Keratinocyte (primary cell): Measurements from ENCODE around the gene RTP1. TPM values are rescaled to one million over a fixed set of nuclear protein-coding genes. Genes with fewer than 3 reads are reported as not detected.

Experiments used
- DNase-seq: peaks from one replicate; pipeline ENCODE4 v3.0.0-alpha.2; 2011; ENCODE audit warnings: low read depth, missing footprints, low spot score
- FAIRE-seq: peaks from 2 replicates; lab custom pipeline; 2011; peaks lifted over from hg19 to GRCh38; lab: Jason Lieb, UNC
- H2AFZ ChIP-seq: 2 replicates; pipeline ENCODE4 v1.6.0; 2012; ENCODE audit warnings: low read length, control low read depth, inconsistent platforms; ENCODE audit not compliant: control insufficient read depth
- H3K27ac ChIP-seq: 2 replicates; pipeline ENCODE4 v1.5.1; 2011; ENCODE audit warnings: low read length; ENCODE audit not compliant: control insufficient read depth, insufficient read depth
- H3K27me3 ChIP-seq: 3 replicates; pipeline ENCODE4 v1.6.0; 2011; ENCODE audit warnings: low read length; ENCODE audit not compliant: control insufficient read depth, insufficient read depth; ENCODE audit errors: extremely low read depth
- H3K36me3 ChIP-seq, 2 experiments: 2 replicates in 1 of 2; 3 replicates in 1 of 2; pipeline ENCODE4 v1.5.1; 2011; ENCODE audit warnings: low read length in 2 of 2, mild to moderate bottlenecking in 1 of 2; ENCODE audit not compliant: control insufficient read depth in 2 of 2, insufficient read depth in 2 of 2; ENCODE audit errors: extremely low read depth in 1 of 2
- H3K4me1 ChIP-seq: 3 replicates; pipeline ENCODE4 v1.5.1; 2011; ENCODE audit warnings: low read length; ENCODE audit not compliant: control insufficient read depth, insufficient read depth; ENCODE audit errors: extremely low read depth
- H3K4me2 ChIP-seq: 3 replicates; pipeline ENCODE4 v1.6.0; 2011; ENCODE audit warnings: low read depth, low read length; ENCODE audit not compliant: control insufficient read depth, insufficient read depth; ENCODE audit errors: extremely low read depth
- H3K4me3 ChIP-seq, 3 experiments: fragments of 200-600 bp in 1 of 3; sonication (generic) in 1 of 3; 2 replicates in 2 of 3; 3 replicates in 1 of 3; pipeline ENCODE4 v1.5.1; 2011 to 2016; ENCODE audit warnings: low read length in 3 of 3, mild to moderate bottlenecking in 3 of 3, control low read depth in 2 of 3, inconsistent platforms in 1 of 3, low read depth in 1 of 3, mixed read lengths in 1 of 3, mixed run types in 1 of 3, moderate library complexity in 1 of 3; ENCODE audit not compliant: control insufficient read depth in 2 of 3, insufficient read depth in 2 of 3; ENCODE audit errors: extremely low read depth in 1 of 3
- H3K79me2 ChIP-seq: 2 replicates; pipeline ENCODE4 v1.6.0; 2012; ENCODE audit warnings: low read length; ENCODE audit not compliant: control insufficient read depth, insufficient read depth
- H3K9ac ChIP-seq: 3 replicates; pipeline ENCODE4 v1.6.0; 2011; ENCODE audit warnings: low read length; ENCODE audit not compliant: control insufficient read depth, insufficient read depth; ENCODE audit errors: extremely low read depth
- H3K9me1 ChIP-seq: 3 replicates; pipeline ENCODE4 v1.6.0; 2011; ENCODE audit warnings: low read length; ENCODE audit not compliant: control insufficient read depth, insufficient read depth; ENCODE audit errors: extremely low read depth
- H3K9me3 ChIP-seq: 2 replicates; pipeline ENCODE4 v1.5.1; 2012; ENCODE audit warnings: low read depth, low read length; ENCODE audit not compliant: control insufficient read depth
- H4K20me1 ChIP-seq: 3 replicates; pipeline ENCODE4 v1.6.0; 2011; ENCODE audit warnings: low read length; ENCODE audit not compliant: control insufficient read depth, insufficient read depth; ENCODE audit errors: extremely low read depth
- EZH2 ChIP-seq: IDR thresholded peaks from one replicate; pipeline ENCODE4 v1.6.1; 2012; ENCODE audit warnings: inconsistent platforms, mild to moderate bottlenecking, low read length, moderate library complexity
- dilution Hi-C: fragments of 300-500 bp; cut with MboI; formaldehyde crosslinking; loops from one replicate; pipeline ENCODE4 v1.7.0; 2020; ENCODE audit warnings: low sequenced_read_pairs; ENCODE audit not compliant: extremely low pct_ligation_motif_present
- polyA plus RNA-seq, 5 experiments: library from polyadenylated mRNA; depleted of rRNA in 3 of 5; stranded (reverse) in 3 of 5; stranded (forward) in 1 of 5; unstranded in 1 of 5; fragments of >200 nt; gene quantifications; 1 replicate in 1 of 5; 2 replicates in 3 of 5; 3 replicates in 1 of 5; pipeline versions ENCODE4 v1.2.1 to v1.2.3, GENCODE V29; 2011 to 2012; ENCODE audit warnings: missing spikeins in 2 of 5, low read depth in 1 of 5, low replicate concordance in 1 of 5
- TF ChIP-seq, protein P1 (sequence below), 3 experiments: IDR thresholded peaks in 1 of 3; conservative IDR thresholded peaks in 1 of 3; optimal IDR thresholded peaks in 1 of 3; 2 replicates in 2 of 3; 3 replicates in 1 of 3; pipeline versions ENCODE3 to v1.5.1; 2011; ENCODE audit warnings: low read length in 3 of 3, mild to moderate bottlenecking in 3 of 3, moderate library complexity in 2 of 3, control low read depth in 1 of 3, inconsistent platforms in 1 of 3; ENCODE audit not compliant: insufficient read depth in 2 of 3; ENCODE audit errors: extremely low read depth in 1 of 3

Gene RTP1
- polyA plus RNA-seq, 1 donor (not counting 4 experiments of a cell fraction or from before 2014, with no cell fraction given), result not detected

DNA sequence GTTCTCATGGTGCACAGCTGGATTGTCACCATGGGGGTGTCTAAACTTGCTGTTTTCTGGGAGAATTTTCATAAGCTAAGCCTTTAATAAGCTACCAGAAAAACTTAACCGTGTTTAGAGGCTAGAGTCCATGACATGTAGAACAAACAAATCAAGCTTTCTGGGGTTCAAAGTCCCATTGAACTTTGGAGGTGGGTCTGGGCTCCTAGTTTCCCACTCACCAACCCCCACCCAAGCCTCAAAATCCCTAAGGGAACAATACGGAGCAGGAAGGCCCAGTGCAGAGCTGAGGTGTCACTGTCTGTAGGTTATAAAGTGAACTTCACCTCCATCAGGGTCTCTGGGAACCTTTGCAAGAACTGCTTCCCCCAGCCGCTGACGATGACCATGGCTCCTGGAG is 25.5 kb downstream of the RTP1 start:
- Histone ChIP-seq H3K27ac (no peak overlapping the region), H3K4me1 (no peaks in the 10 kb centered on the region), H3K9me3 (no peaks in the 10 kb centered on the region), H3K36me3 (no peaks in the 10 kb centered on the region), H3K79me2 (no peaks in the 10 kb centered on the region), H3K4me2 (no peak overlapping the region), H3K9ac (no peak overlapping the region), H4K20me1 (no peaks in the 10 kb centered on the region), H3K4me3 (no peak overlapping the region), H3K9me1 (no peaks in the 10 kb centered on the region), H2AFZ (no peak overlapping the region), H3K27me3 (peaks cover 11% of the 10 kb centered on the region)
- dilution Hi-C loops, result no loop called here
- DNase-seq, result no peak
- FAIRE-seq, result no peak
- TF ChIP-seq, protein P1, sequence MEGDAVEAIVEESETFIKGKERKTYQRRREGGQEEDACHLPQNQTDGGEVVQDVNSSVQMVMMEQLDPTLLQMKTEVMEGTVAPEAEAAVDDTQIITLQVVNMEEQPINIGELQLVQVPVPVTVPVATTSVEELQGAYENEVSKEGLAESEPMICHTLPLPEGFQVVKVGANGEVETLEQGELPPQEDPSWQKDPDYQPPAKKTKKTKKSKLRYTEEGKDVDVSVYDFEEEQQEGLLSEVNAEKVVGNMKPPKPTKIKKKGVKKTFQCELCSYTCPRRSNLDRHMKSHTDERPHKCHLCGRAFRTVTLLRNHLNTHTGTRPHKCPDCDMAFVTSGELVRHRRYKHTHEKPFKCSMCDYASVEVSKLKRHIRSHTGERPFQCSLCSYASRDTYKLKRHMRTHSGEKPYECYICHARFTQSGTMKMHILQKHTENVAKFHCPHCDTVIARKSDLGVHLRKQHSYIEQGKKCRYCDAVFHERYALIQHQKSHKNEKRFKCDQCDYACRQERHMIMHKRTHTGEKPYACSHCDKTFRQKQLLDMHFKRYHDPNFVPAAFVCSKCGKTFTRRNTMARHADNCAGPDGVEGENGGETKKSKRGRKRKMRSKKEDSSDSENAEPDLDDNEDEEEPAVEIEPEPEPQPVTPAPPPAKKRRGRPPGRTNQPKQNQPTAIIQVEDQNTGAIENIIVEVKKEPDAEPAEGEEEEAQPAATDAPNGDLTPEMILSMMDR (optimal IDR thresholded peaks at IDR 0.05 in 1 of 3, IDR thresholded peaks at IDR 0.05 in 1 of 3, conservative IDR thresholded peaks at IDR 0.05 in 1 of 3; ENCODE audit: extremely low read depth in 1 of 3, insufficient read depth in 2 of 3, low read length in 3 of 3), result no peak
- TF ChIP-seq EZH2, result no peak

DNA sequence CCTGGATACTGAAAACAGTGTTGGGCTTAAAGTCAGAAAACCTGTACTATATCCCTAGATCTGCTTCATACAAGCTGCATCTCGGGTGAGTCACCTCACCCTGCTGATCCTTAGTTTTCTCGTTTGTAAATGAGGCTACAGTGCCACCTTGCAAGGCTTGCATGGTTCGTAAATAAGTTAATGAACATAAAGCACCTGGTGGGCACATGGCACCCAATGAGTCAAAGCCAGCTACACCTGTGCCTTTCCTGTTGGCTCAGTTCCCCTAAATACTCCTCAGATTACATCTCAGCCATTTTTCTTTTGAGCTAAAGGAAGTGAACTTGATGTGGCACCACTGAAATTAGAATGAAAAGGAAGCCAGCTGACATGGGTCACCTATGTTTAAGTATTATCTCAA is 26.5 kb downstream of the RTP1 start:
- H3K36me3 ChIP-seq, result no peaks in the 10 kb centered on the region
- H3K9me3 ChIP-seq, result no peaks in the 10 kb centered on the region
- no peaks in the 10 kb centered on the region for H4K20me1 ChIP-seq
- H3K4me2 ChIP-seq, result no peak overlapping the region
- FAIRE-seq, result peak; percentile 41
- H3K27me3 ChIP-seq, result peaks cover 15% of the 10 kb centered on the region
- no peaks in the 10 kb centered on the region for H3K9me1 ChIP-seq
- no peak overlapping the region for H3K4me3 ChIP-seq
- H3K27ac ChIP-seq, result no peak overlapping the region
- dilution Hi-C loops, result no loop called here
- H2AFZ ChIP-seq, result no peak overlapping the region
- no peak overlapping the region for H3K9ac ChIP-seq
- no peaks in the 10 kb centered on the region for H3K79me2 ChIP-seq
- DNase-seq, result no peak
- H3K4me1 ChIP-seq, result no peaks in the 10 kb centered on the region
- TF ChIP-seq, protein P1 (optimal IDR thresholded peaks at IDR 0.05 in 1 of 3, IDR thresholded peaks at IDR 0.05 in 1 of 3, conservative IDR thresholded peaks at IDR 0.05 in 1 of 3; ENCODE audit: extremely low read depth in 1 of 3, insufficient read depth in 2 of 3, low read length in 3 of 3), result peak in 1 of 3 experiments; percentile 23
- no peak for TF ChIP-seq EZH2
